G401.6 (cell line): ENCODE data around the gene CHTOP.

ENCODE experiments used
- FAIRE-seq: peaks from 2 replicates; lab custom pipeline; 2012; peaks lifted over from hg19 to GRCh38; lab: Jason Lieb, UNC

The CHTOP gene

GRCh38 chr1:153687346-153688125 lies 53.7 kb downstream of the CHTOP start:
- FAIRE-seq = no peak

GRCh38 chr1:153688276-153688675 lies 54.4 kb downstream of the CHTOP start:
- no peak for FAIRE-seq

- FAIRE-seq = no peak
Observed at GRCh38 chr1:153688736-153689328, 55.0 kb downstream of the CHTOP start.

GRCh38 chr1:153693466-153693865 lies 59.6 kb downstream of the CHTOP start:
- no peak for FAIRE-seq
